Stimulated activated CD4-positive, alpha-beta T cell treated with anti-CD3 and anti-CD28 coated beads, Interleukin-4, amount 100 ng/mL, for 48 hours (primary cell): ENCODE measurements around the gene NPC1.

Experiments
- DNase-seq, 2 donors: peaks; one replicate each; pipeline ENCODE4 v3.0.0-alpha.2; 2020; ENCODE audit warnings: low read depth in 2 of 2

The NPC1 gene

DNA sequence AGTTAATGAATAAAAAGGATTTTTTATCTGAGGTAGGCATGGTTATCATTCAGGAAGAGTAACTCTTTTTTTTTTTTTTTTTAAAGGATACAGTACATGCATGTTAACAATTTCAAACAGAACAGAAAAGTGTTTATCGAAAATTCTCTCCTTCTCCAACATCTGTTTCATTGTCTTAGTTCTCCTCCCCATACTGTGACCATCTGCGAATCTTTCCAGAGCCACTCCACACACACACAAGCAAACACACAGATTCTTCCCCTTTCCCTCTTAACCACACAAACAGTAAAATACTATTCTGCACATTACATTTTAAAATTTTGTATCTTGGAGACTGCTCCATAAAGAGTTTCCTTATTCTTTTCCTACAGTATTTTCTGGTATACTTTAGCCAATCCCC is 38.0 kb downstream of the NPC1 start:
- no peak for DNase-seq

GRCh38 chr18:23547846-23548245 is 38.5 kb downstream of the NPC1 start:
- DNase-seq = no peak

DNA sequence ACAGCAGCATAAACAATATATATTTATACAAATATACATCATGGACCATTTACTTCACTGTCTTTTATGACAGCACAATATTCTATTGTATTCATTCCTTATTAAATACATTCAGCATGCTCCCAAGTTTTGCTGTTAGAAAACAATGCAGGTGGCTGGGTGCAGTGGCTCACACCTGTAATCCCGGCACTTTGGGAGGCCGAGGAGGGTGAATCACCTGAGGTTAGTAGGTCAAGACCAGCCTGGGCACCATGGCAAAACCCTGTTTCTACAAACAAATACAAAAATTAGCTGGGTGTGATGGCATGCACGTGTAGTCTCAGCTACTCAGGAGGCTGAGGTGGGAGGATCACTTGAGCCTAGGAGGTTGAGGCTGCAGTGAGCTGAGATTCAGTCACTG is 39.0 kb downstream of the NPC1 start:
- no peak for DNase-seq

- DNase-seq = no peak
Measured at GRCh38 chr18:23545247-23545789, 41.0 kb downstream of the NPC1 start.

DNA sequence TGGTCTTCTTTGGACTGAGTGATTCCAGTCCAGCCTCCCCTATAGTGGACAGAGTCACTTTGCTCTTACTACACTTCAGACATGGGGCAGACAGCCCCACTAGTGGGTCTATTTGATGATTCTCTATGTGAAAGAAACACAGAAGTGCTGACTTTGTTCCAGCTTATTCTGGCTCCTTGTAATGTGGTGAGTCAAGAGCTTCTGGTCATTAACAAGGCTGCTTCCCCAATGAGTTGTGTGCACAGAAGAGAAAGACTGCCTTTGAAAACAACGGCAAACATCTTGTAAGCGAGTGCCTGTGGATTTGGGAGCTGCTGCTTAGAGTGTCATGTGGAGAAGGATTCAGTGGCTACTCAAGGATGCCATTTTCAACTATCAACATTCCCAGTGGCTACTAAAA is 43.8 kb downstream of the NPC1 start:
- DNase-seq = no peak

GRCh38 chr18:23541349-23542093 is 44.8 kb downstream of the NPC1 start:
- DNase-seq = no peak

GRCh38 chr18:23540867-23541266 is 45.4 kb downstream of the NPC1 start:
- DNase-seq = no peak

DNA sequence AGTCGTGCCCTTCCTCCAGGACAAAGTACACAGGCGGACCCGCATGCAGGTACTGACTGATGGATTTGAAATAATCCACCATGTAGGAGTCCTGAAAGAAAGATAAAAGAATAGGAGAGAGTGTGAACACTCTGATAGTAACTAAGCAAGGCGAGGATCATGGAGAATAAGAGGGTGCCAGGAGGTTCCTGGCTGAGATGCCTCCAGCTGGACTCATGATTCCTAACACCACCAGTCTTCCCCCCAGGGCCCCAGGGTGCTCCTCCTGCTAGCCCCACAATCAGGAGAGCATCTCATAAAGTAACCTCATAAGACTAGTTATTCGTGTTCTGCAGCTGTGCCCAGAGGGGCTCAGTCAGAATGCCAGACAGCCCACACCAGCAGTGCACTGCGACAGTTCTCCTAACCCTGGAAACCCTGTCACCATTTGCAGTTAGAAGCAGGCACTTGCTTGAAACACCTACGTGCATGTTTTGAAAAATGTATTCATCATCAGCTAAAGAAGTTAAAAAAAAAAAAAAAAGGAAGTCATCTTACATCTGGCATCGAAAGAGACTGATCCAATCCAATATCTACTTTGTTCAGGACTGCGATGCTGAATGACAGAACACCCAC is 46.3 kb downstream of the NPC1 start:
- no peak for DNase-seq

DNA sequence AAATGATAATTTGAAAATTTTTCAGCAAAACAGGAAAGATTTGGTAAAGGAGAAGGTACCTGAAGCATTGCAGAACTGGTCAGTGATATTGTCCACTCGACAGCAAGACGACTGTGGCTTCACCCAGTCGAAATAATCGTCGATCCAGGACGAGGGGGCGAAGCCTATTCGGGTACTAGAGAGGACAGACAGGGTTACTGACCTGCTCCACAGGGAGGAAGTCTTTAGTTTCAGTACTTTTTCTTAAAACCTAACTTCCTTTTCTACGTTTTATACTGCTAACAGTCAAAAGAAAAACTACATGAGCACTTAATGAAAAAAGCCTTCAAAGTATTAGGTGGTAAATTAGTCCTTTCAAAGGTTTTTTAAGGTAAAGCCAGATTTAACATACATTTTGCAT is 47.0 kb downstream of the NPC1 start:
- DNase-seq = no peak

DNA sequence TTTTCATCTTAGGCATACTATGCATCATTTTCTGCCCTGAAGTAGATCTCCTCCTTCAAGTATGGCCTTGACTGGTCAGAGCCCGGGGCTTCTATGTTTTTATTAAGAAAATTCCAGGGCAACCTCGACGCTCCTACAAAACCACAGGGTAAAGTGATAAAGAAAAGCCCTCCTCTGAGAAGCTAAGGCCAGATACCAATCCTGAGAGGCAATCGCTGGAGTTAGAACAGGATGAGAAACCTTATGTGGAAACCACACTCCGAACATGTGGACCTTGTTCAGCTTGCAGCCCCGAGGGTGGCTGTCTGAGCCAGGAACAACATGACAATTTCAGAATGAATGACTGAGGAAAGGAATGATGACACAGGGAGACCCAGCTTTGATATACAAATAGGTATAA is 47.4 kb downstream of the NPC1 start:
- no peak for DNase-seq

DNA sequence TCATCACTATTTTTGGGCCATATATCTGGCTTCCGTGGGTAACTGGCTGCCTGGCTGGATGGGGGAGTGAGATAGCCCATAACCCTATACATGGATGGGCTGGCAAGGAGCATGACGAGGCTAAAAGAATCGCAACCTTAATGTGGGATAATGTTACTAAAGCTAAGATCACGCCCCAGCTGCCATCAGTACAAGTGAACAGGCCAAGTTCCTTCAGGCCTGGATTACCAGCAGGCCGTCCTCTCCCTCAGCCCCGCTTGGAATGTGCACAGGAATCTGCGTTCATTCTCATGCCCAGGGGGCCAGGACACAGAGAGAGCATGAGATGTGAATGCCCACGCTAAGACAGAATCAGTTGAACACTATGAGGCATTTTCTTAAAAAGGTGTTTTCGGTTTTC is 48.3 kb downstream of the NPC1 start:
- no peak for DNase-seq

GRCh38 chr18:23537274-23537673 is 49.0 kb downstream of the NPC1 start:
- no peak for DNase-seq

GRCh38 chr18:23536204-23536603 is 50.1 kb downstream of the NPC1 start:
- no peak for DNase-seq

- DNase-seq = no peak
Measured at GRCh38 chr18:23534276-23534675, 52.0 kb downstream of the NPC1 start.

- DNase-seq = no peak
Measured at GRCh38 chr18:23532848-23533247, 53.5 kb downstream of the NPC1 start.

DNA sequence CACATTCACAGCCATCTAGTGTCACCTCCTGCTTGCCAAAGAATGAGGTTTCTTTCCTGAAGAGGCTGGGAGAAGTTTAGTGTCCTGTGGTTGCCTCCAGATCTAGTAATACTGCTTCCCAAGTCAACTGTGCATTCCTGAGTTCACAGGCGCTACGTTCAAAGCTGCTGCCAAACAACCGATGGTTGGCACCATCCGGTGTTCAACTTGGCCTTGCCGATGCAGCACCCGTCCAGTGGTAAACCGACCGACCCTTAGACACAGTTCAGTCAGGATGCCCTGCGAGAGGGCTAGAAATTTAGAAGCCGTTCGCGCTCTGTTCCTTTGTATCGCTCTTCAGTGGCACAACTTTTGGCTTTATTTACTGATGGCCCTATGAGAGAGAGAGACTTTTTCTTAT is 54.4 kb downstream of the NPC1 start:
- DNase-seq = no peak

DNA sequence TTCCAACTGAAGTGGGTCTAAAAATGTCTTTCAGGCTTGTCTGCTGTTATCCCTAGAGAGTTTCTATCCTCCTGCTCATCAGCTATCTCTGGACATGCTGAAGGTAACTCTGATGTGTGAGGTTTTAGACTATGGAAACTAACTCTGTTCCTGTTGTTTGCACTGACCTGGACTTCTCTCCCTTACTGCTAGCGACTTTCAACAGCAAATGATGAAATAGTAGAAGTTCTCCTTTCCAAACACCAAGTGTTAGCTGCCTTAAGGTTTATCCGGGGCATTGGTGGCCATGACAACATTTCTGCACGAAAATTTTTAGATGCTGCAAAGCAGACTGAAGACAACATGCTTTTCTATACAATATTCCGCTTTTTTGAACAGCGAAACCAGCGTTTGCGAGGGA is 56.1 kb downstream of the NPC1 start:
- no peak for DNase-seq

GRCh38 chr18:23529604-23530003 is 56.7 kb downstream of the NPC1 start:
- no peak for DNase-seq

DNA sequence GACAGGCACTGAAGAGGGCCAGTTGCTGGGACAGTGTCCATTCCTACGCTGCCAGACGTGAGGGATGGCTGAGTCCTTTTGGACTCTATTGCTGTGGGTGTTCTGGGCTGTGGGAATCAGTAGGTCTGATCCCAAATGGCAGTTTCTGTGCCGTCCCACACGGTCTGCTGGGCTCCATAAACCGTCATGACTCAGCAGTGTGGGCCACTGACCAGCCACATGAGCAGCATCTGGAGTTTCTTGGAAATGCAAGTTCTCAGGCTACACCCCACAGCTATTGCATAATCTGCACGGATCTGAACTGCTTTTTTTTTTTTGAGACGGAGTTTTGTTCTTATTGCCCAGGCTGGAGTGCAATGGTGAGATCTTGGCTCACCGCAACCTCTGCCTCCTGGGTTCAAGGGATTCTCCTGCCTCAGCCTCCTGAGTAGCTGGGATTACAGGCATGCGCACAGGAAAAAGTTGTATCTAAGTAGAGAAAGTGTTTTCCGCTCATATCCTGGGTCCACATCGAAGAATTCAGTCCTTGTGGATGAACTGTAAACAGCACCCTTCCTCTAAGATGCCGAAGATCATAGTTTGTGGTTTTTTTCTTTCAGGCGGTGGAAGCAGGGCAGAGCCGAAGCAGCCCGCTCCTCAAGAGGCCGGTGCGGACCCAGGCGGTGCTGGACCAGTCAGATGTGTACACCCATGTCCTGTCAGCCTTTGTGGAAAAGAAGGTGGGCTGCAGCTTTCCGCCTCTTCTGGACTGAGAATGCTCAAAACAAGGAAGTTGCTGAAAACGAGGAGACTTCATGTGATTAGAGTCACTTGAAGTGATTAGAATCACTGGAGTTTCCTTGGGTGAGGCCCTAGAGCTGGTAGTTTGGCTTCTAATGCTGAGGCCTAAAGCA is 57.5 kb downstream of the NPC1 start:
- DNase-seq = no peak

- DNase-seq = no peak
Measured at GRCh38 chr18:23526501-23527063, 59.7 kb downstream of the NPC1 start.

- no peak for DNase-seq
Measured at GRCh38 chr18:23524213-23524707, 62.0 kb downstream of the NPC1 start.
